H4 (cell line): ENCODE results near the gene ACBD7. TPM values are rescaled to one million over a fixed set of nuclear protein-coding genes. Genes with fewer than 3 reads are reported as not detected.

Experiments
- DNase-seq: peaks from one replicate; pipeline ENCODE4 v3.0.0-alpha.2; 2015; ENCODE audit warnings: low spot score
- total RNA-seq: library from RNA; depleted of rRNA; stranded (reverse); fragments of >200 nt; shearing (Covaris generic); gene quantifications from 2 replicates; pipeline ENCODE4 v1.2.3, GENCODE V29; 2014

Gene ACBD7
- total RNA-seq, 1 experiment from 2014 or later, result 1.7 TPM

GRCh38 chr10:15091418-15091817, 2.8 kb upstream of the ACBD7 start:
- no peak for DNase-seq

GRCh38 chr10:15084502-15084922, 4.1 kb downstream of the ACBD7 start:
- peak; percentile 97 for DNase-seq

GRCh38 chr10:15083674-15084501, 4.7 kb downstream of the ACBD7 start:
- DNase-seq, result no peak

GRCh38 chr10:15075421-15075820, 13.2 kb downstream of the ACBD7 start:
- DNase-seq, result no peak

- DNase-seq, result no peak
These were observed 16.2 kb downstream of the ACBD7 start for GRCh38 chr10:15072358-15072757.

GRCh38 chr10:15069230-15069629, 19.3 kb downstream of the ACBD7 start:
- no peak for DNase-seq

GRCh38 chr10:15068802-15069201, 19.8 kb downstream of the ACBD7 start:
- no peak for DNase-seq

GRCh38 chr10:15067154-15067553, 21.4 kb downstream of the ACBD7 start:
- DNase-seq, result no peak

GRCh38 chr10:15060638-15061037, 27.9 kb downstream of the ACBD7 start:
- no peak for DNase-seq

GRCh38 chr10:15059914-15060313, 28.7 kb downstream of the ACBD7 start:
- no peak for DNase-seq

GRCh38 chr10:15058689-15059088, 29.9 kb downstream of the ACBD7 start:
- no peak for DNase-seq

GRCh38 chr10:15053061-15053460, 35.5 kb downstream of the ACBD7 start:
- no peak for DNase-seq

GRCh38 chr10:15052121-15052520, 36.5 kb downstream of the ACBD7 start:
- no peak for DNase-seq

GRCh38 chr10:15049533-15049932, 39.0 kb downstream of the ACBD7 start:
- no peak for DNase-seq

GRCh38 chr10:15046626-15047025, 42.0 kb downstream of the ACBD7 start:
- no peak for DNase-seq

- DNase-seq, result no peak
These were observed 43.2 kb downstream of the ACBD7 start for GRCh38 chr10:15045380-15045779.

- no peak for DNase-seq
These were observed 44.9 kb downstream of the ACBD7 start, which contains the start of gene OLAH for GRCh38 chr10:15043674-15044073. Gene OLAH, plus strand, starts transcription at chr10:15043943. Its CDS starts 3,346 bp downstream, at chr10:15047289.

GRCh38 chr10:15038416-15038815, 50.2 kb downstream of the ACBD7 start:
- DNase-seq, result no peak

- no peak for DNase-seq
These were observed 50.9 kb downstream of the ACBD7 start for GRCh38 chr10:15037691-15038090.

GRCh38 chr10:15035385-15036301, 52.9 kb downstream of the ACBD7 start:
- peak; percentile 81 for DNase-seq

GRCh38 chr10:15027741-15028140, 60.8 kb downstream of the ACBD7 start:
- no peak for DNase-seq
